Heart left ventricle (tissue), 16 donors: ENCODE data around the gene RXFP2. TPM values are rescaled to one million over a fixed set of nuclear protein-coding genes. Genes with fewer than 3 reads are reported as not detected.

Experiments used
- ATAC-seq, 4 donors: fragments of 200-7000 bp; cut with Tn5 transposase; one replicate each; pipeline ENCODE4 v1.9.1; 2020 to 2022; ENCODE audit warnings: moderate library complexity in 4 of 4, mild to moderate bottlenecking in 3 of 4, moderate number of reproducible peaks in 1 of 4
- DNase-seq, 5 donors: peaks; one replicate each; pipeline ENCODE4 v3.0.0-alpha.2; 2020
- H3K27ac ChIP-seq, 12 donors: fragments of 200-600 bp; sonication (generic) in 4 of 12; one replicate each; pipeline versions ENCODE4 v1.5.0 to v1.8.0; 2016 to 2022; ENCODE audit warnings: mild to moderate bottlenecking in 2 of 12
- H3K27me3 ChIP-seq, 9 donors: fragments of 200-600 bp; sonication (generic) in 2 of 9; one replicate each; pipeline versions ENCODE4 v1.5.1 to v1.8.0; 2016 to 2022; ENCODE audit warnings: mild to moderate bottlenecking in 3 of 9
- H3K36me3 ChIP-seq, 9 donors: fragments of 200-600 bp; sonication (generic) in 2 of 9; one replicate each; pipeline versions ENCODE4 v1.5.0 to v1.8.0; 2018 to 2022; ENCODE audit warnings: mild to moderate bottlenecking in 2 of 9
- H3K4me1 ChIP-seq, 12 donors: fragments of 200-600 bp; sonication (generic) in 4 of 12; one replicate each; pipeline versions ENCODE4 v1.5.0 to v1.8.0; 2016 to 2022; ENCODE audit warnings: mild to moderate bottlenecking in 3 of 12
- H3K4me3 ChIP-seq, 12 donors: fragments of 200-600 bp; sonication (generic) in 4 of 12; one replicate each; pipeline versions ENCODE4 v1.5.0 to v1.8.0; 2017 to 2022; ENCODE audit warnings: mild to moderate bottlenecking in 9 of 12, moderate library complexity in 4 of 12
- H3K9me3 ChIP-seq, 12 donors: fragments of 200-600 bp; sonication (generic) in 4 of 12; one replicate each; pipeline versions ENCODE4 v1.5.0 to v1.8.0; 2016 to 2022; ENCODE audit warnings: mild to moderate bottlenecking in 1 of 12
- POLR2A ChIP-seq, 2 donors: fragments of 450-650 bp; IDR thresholded peaks; one replicate each; pipeline ENCODE4 v1.6.1; 2017; ENCODE audit warnings: antibody characterized with exemption in 2 of 2, mild to moderate bottlenecking in 2 of 2, moderate library complexity in 2 of 2
- WGBS, 4 donors: extraction: QIAGEN DNeasy Blood & Tissue Kit in 2 of 4; methylation state at CpG; one replicate each; pipeline versions ENCODE4 v1.1.5 to v1.1.7; 2013 to 2018; 5-methylcytosine and 5-hydroxymethylcytosine counted together
- intact Hi-C, 10 donors: fragments of 100-400 bp; cut with DNase I; formaldehyde crosslinking; loops; one replicate each; pipeline versions ENCODE4 v1.11.1 to v1.14.2; 2022
- polyA plus RNA-seq, 2 donors: library from polyadenylated mRNA; stranded (reverse); fragments of 200-250 nt; gene quantifications; one replicate each; pipeline ENCODE4 v1.2.3, GENCODE V29; 2013
- total RNA-seq, 9 donors: library from RNA; depleted of rRNA in 2 of 9; stranded (reverse); fragments of >200 nt in 2 of 9; fragmentation: NEBNext Ultra II Directional in 3 of 9; extraction: Animal tissue kit (Norgen Biotek cat#: 25700) in 3 of 9; gene quantifications; one replicate each; pipeline versions ENCODE4 v1.1.0 to v1.2.4, GENCODE V29; 2016 to 2023
- TF ChIP-seq, protein P1 (sequence below), 12 donors: fragments of 200-600 bp; sonication (generic) in 4 of 12; IDR thresholded peaks; one replicate each; pipeline versions ENCODE4 v1.5.0 to v1.8.0; 2018 to 2022; ENCODE audit warnings: antibody characterized with exemption in 12 of 12, mild to moderate bottlenecking in 5 of 12
- donor health status: ischemic (EF 13 %, LVEDD 7.1; RV severe dilation, severe dysfunction).
- donor health status: healthy with polysubstance abuse.
- donor health status: DM: no; HTN: yes; CAD: no.
- donor health status: DM: no; HTN: no; CAD: no.
- donor health status: ischemic (EF 25% LVEDD 6.9; RV normal size, moderate dysfunction).
- donor health status: ischemic (EF 25% LVEDD 5.7; RV mildly dilated, moderate dysfunction).
- donor health status: healthy.
- donor health status: DM: yes; HTN: yes; CAD: no.
- donor health status: ischemic (EF 35%, LVEDD 5.7; RV mildly dilated, moderate dysfunction).
- donor health status: nonischemic (EF 11% LVEDD 7.7; RV severe dilation, severe dysfunction).
- donor health status: DM: yes; HTN: yes; CAD: no.
- donor health status: PGD.
- donor health status: ischemic (EF 29% LVEDD 5.4; RV normal size, mild dysfunction).
- donor health status: nonischemic (EF 23%, LVEDD 6.1; RV moderate dilation, normal function).

The RXFP2 gene
- total and polyA plus RNA-seq, 11 donors, result not detected

DNA sequence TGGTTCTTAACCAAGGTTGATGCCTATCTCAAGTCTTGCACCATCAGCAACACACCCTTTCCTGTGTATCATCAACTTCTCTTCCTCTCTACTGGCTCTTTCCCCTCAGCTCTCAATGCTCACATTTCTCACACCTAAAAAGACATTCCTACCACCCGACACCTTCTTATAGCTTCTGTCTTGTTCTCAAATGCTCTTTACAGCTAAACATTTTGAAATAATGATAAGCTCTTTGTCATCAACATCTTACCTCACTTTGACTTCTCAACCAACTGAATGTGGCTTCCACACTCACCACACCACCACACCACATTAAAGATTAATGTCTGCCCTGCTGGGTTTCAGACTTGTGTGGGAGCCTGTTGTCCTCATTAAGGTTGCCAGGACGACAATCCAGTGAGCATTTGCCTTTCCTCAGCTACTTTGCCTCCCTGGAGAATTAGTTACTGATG lies 67.8 kb downstream of the RXFP2 start:
- no peak overlapping the region for H3K27ac ChIP-seq
- peaks cover 0 to 28% (median 0%) of the 10 kb centered on the region in 12 donors for H3K4me1 ChIP-seq
- peaks cover 0 to 6% (median 0%) of the 10 kb centered on the region in 12 donors for H3K9me3 ChIP-seq
- no peak overlapping the region for H3K4me3 ChIP-seq
- intact Hi-C loops, result no loop called here
- no peaks in the 10 kb centered on the region for H3K27me3 ChIP-seq
- DNase-seq (no peak), ATAC-seq (no peak)
- no peak for TF ChIP-seq POLR2A (IDR thresholded peaks at IDR 0.05)
- TF ChIP-seq, protein P1, sequence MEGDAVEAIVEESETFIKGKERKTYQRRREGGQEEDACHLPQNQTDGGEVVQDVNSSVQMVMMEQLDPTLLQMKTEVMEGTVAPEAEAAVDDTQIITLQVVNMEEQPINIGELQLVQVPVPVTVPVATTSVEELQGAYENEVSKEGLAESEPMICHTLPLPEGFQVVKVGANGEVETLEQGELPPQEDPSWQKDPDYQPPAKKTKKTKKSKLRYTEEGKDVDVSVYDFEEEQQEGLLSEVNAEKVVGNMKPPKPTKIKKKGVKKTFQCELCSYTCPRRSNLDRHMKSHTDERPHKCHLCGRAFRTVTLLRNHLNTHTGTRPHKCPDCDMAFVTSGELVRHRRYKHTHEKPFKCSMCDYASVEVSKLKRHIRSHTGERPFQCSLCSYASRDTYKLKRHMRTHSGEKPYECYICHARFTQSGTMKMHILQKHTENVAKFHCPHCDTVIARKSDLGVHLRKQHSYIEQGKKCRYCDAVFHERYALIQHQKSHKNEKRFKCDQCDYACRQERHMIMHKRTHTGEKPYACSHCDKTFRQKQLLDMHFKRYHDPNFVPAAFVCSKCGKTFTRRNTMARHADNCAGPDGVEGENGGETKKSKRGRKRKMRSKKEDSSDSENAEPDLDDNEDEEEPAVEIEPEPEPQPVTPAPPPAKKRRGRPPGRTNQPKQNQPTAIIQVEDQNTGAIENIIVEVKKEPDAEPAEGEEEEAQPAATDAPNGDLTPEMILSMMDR (IDR thresholded peaks at IDR 0.05), result no peak
- H3K36me3 ChIP-seq, result no peaks in the 10 kb centered on the region
- WGBS, 4 donors, result 50 to 52% (median 51%) methylated on average over 2 of the region's 2 CpGs

DNA sequence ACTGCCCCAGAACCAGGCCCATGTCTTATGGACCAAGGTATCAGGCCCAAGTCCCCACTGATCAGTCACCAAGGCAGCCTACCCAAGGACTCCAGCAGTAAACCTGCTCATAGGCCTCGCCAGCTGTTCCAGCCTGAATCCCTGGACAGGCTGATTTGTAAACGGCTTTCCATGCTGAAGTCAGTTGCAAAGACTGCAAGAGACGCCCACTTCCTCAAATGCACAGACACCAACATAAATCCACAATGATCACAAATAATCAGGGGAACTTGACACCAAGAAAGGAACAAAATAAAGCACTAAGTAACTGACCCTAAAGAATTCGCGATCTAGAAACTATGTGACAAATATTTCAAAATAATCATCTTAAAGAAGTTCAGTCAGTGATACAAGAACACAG lies 75.2 kb downstream of the RXFP2 start:
- no peak for DNase-seq
- Histone ChIP-seq H3K4me1 (no peaks in the 10 kb centered on the region), H3K27me3 (no peaks in the 10 kb centered on the region), H3K36me3 (no peaks in the 10 kb centered on the region), H3K9me3 (peaks cover 0 to 40% (median 12%) of the 10 kb centered on the region in 12 donors), H3K27ac (no peak overlapping the region), H3K4me3 (no peak overlapping the region)
- 87 to 97% (median 91%) methylated on average over 5 of the region's 5 CpGs for WGBS, 4 donors
- TF ChIP-seq, protein P1 (IDR thresholded peaks at IDR 0.05), result no peak
- no peak for TF ChIP-seq POLR2A (IDR thresholded peaks at IDR 0.05)
- no peak for ATAC-seq
- intact Hi-C loops, result no loop called here

DNA sequence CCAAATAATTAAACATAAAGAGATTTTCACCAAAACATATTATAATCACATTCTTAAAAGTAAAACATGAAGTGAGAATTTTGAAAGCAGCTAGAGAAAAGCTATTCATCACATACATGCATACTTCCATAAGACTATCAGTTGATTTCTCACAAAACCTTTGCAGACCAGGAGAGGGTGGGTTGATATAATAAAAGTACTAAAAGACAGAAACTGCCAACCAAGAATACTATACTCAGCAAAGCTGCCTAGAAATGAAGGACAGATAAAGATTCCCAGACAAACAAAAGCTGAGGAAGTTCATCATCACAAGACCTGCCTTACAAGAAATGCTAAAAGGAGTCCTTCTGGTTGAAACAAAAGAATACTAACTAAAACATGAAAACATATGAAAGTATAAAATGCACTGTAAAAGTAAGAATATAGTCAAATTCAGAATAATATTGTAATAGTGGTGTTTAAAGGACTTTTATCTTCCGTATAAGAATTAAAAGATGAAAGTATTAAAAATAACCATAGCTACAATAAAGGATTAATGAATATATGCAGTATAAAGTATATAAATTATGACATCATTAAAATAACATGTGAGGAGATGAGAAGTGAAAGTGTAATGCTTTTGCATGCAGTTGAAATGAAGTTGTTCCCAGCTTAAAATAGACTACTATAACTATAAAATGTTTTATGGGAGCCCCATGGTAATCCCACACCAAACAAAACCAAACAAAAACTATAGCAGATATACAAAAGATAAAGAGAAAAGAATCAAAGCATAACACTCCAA lies 76.2 kb downstream of the RXFP2 start:
- TF ChIP-seq, protein P1 (IDR thresholded peaks at IDR 0.05), result no peak
- TF ChIP-seq POLR2A (IDR thresholded peaks at IDR 0.05), result no peak
- ATAC-seq (no peak), DNase-seq (no peak)
- no peaks in the 10 kb centered on the region for H3K4me1 ChIP-seq
- H3K36me3 ChIP-seq, result no peaks in the 10 kb centered on the region
- WGBS, 4 donors, result 0 to 50% (median 43%) methylated on average over 1 of the region's 1 CpG
- intact Hi-C loops, result no loop called here
- no peaks in the 10 kb centered on the region for H3K27me3 ChIP-seq
- no peak overlapping the region for H3K27ac ChIP-seq
- peaks cover 0 to 37% (median 12%) of the 10 kb centered on the region in 12 donors for H3K9me3 ChIP-seq
- no peak overlapping the region for H3K4me3 ChIP-seq

DNA sequence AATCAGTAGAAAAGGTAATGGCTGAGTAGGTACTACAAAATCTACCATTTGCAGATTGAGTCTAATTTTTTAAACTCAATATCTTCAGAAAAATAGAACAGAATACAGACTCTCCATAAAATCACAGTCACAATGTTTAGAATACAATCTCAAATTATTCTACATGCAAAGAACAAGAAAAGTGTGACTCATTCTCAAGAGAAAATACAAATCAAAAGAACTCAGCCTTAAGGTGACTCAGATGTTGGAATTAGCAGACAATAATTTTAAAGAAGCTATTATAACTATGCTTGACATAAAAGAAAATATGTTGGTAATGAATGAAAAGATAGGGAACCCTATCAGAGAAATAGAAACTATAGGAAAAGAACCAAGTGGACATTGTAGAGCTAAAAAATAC lies 78.9 kb downstream of the RXFP2 start:
- intact Hi-C loops, result no loop called here
- no peak for TF ChIP-seq POLR2A (IDR thresholded peaks at IDR 0.05)
- TF ChIP-seq, protein P1 (IDR thresholded peaks at IDR 0.05), result no peak
- no peaks in the 10 kb centered on the region for H3K4me1 ChIP-seq
- H3K27me3 ChIP-seq, result no peaks in the 10 kb centered on the region
- H3K4me3 ChIP-seq, result no peak overlapping the region
- no peak for ATAC-seq
- no peak for DNase-seq
- H3K9me3 ChIP-seq, result peaks cover 0 to 36% (median 12%) of the 10 kb centered on the region in 12 donors
- no peaks in the 10 kb centered on the region for H3K36me3 ChIP-seq
- H3K27ac ChIP-seq, result no peak overlapping the region
